HL-60 (cell line): ENCODE data around the gene LST1.

Experiments
- CTCF ChIP-seq: IDR thresholded peaks from one replicate; pipeline ENCODE4 v1.5.1; 2011; ENCODE audit warnings: low read length, control low read depth, inconsistent platforms; ENCODE audit not compliant: insufficient read depth
- SPI1 ChIP-seq: IDR thresholded peaks from 2 replicates; pipeline ENCODE4 v1.6.1; 2012; ENCODE audit warnings: low read depth, mild to moderate bottlenecking, borderline replicate concordance

DNA sequence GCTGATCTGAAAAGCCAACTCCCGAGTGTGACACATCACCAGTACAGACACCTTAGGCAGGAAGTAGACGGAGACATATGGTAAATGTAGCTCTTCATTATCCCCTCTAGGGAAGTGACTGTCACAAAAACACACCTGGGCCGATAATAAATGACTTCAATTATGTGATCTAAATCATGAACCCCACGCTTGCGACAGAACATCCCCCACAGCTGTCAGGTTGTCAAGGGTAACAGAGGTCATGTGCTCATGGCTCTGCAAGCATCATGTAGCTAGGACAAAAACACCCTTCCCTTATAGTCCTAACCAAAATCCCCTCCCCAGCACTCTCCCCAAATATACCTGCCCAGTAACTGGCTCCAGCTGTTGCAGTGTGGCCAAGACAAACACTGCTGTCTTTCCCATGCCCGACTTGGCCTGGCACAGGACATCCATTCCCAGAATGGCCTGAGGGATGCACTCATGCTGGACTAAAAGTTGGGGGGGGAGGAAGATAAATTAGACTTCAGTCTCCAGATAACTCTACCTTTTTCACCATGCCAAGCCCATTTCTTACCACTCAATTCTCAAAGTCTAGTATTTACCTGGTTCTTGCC lies 47.2 kb upstream of the LST1 start:
- TF ChIP-seq CTCF (no peak), SPI1 (no peak)
